Measurements from ENCODE around the gene KLHDC7B.

Gene KLHDC7B

GRCh38 chr22:50546326-50547262 is 895 bp downstream of the KLHDC7B start:
- DNase-seq (ENCODE audit: low read depth) = no peak
- no peak for TF ChIP-seq CTCF (IDR thresholded peaks at IDR 0.05; ENCODE audit: low read length, missing control alignments)
- H3K4me3 ChIP-seq (replicated peaks; ENCODE audit: low read depth, low read length) = no peak overlapping the region

GRCh38 chr22:50547263-50547985 is 1.7 kb downstream of the KLHDC7B start:
- no peak for TF ChIP-seq CTCF (IDR thresholded peaks at IDR 0.05; ENCODE audit: low read length, missing control alignments)
- DNase-seq (ENCODE audit: low read depth) = no peak
- H3K4me3 ChIP-seq (replicated peaks; ENCODE audit: low read depth, low read length) = no peak overlapping the region

- no peak for DNase-seq (ENCODE audit: low read depth)
- no peak for TF ChIP-seq CTCF (IDR thresholded peaks at IDR 0.05; ENCODE audit: low read length, missing control alignments)
- no peak overlapping the region for H3K4me3 ChIP-seq (replicated peaks; ENCODE audit: low read depth, low read length)
These were observed 2.6 kb downstream of the KLHDC7B start for GRCh38 chr22:50548040-50548920.

GRCh38 chr22:50548921-50549790 is 3.5 kb downstream of the KLHDC7B start:
- DNase-seq (ENCODE audit: low read depth) = no peak
- H3K4me3 ChIP-seq (replicated peaks; ENCODE audit: low read depth, low read length) = no peak overlapping the region

GRCh38 chr22:50550395-50550794 is 4.7 kb downstream of the KLHDC7B start:
- H3K4me3 ChIP-seq (replicated peaks; ENCODE audit: low read depth, low read length) = no peak overlapping the region
- no peak for TF ChIP-seq CTCF (IDR thresholded peaks at IDR 0.05; ENCODE audit: low read length, missing control alignments)
- DNase-seq (ENCODE audit: low read depth) = no peak

More at GRCh38 chr22:50548921-50549790, 3.5 kb downstream of the KLHDC7B start:
- TF ChIP-seq CTCF (IDR thresholded peaks at IDR 0.05; ENCODE audit: low read length, missing control alignments) = no peak
